Upper lobe of right lung (tissue), 1 donor: ENCODE measurements around the gene HOXB4. TPM values are rescaled to one million over a fixed set of nuclear protein-coding genes. Genes with fewer than 3 reads are reported as not detected.

Experiments used
- ATAC-seq: fragments of 200-7000 bp; cut with Tn5 transposase; one replicate; pipeline ENCODE4 v1.9.1; 2020; ENCODE audit warnings: mild to moderate bottlenecking, moderate library complexity
- DNase-seq: peaks from one replicate; pipeline ENCODE4 v3.0.0-alpha.2; 2020
- H3K27ac ChIP-seq: fragments of 200-600 bp; one replicate; pipeline ENCODE4 v1.8.0; 2022
- H3K27me3 ChIP-seq: fragments of 200-600 bp; one replicate; pipeline ENCODE4 v1.8.0; 2022; ENCODE audit warnings: mild to moderate bottlenecking
- H3K36me3 ChIP-seq: fragments of 200-600 bp; one replicate; pipeline ENCODE4 v1.8.0; 2022
- H3K4me1 ChIP-seq: fragments of 200-600 bp; one replicate; pipeline ENCODE4 v1.8.0; 2022
- H3K4me3 ChIP-seq: fragments of 200-600 bp; one replicate; pipeline ENCODE4 v1.8.0; 2022; ENCODE audit warnings: mild to moderate bottlenecking
- H3K9me3 ChIP-seq: fragments of 200-600 bp; one replicate; pipeline ENCODE4 v1.8.0; 2022
- intact Hi-C: fragments of 100-400 bp; cut with DNase I; formaldehyde crosslinking; loops from one replicate; pipeline ENCODE4 v1.11.0; 2022
- total RNA-seq: library from RNA; stranded (reverse); fragmentation: NEBNext Ultra II Directional; extraction: Animal tissue kit (Norgen Biotek cat#: 25700); gene quantifications from one replicate; pipeline ENCODE4 v1.2.1, GENCODE V29; 2021
- TF ChIP-seq, protein P1 (sequence below): fragments of 200-600 bp; IDR thresholded peaks from one replicate; pipeline ENCODE4 v1.8.0; 2022; ENCODE audit warnings: antibody characterized with exemption
- donor health status: DM: no; HTN: yes; CAD: no; lungs with severe emphysema.

The HOXB4 gene
- total RNA-seq, 1 donor from 2014 or later = 4.9 TPM

DNA sequence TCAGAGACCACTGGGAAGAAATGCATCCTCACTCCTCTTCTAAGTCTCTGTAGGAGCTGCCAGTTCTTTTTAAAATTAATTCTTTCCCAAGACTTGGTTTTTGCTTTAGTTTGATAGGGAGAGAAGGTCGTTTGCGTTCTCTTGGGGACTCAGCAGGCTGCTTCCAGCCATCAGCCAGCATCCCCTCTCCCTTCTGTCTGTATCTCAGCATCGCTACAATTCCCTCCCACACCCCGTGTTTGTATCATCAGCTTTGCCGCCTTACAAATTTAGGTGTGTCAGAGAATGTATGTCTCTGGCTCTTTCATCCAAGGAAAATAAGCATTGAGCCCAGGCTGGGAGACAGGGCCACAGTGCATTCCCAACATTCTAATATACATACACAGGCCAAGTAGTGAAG, 21.2 kb upstream of the HOXB4 start:
- ATAC-seq (no peak), DNase-seq (no peak)
- no peak overlapping the region for H3K4me3 ChIP-seq
- peaks cover 20% of the 10 kb centered on the region for H3K4me1 ChIP-seq
- TF ChIP-seq, protein P1, sequence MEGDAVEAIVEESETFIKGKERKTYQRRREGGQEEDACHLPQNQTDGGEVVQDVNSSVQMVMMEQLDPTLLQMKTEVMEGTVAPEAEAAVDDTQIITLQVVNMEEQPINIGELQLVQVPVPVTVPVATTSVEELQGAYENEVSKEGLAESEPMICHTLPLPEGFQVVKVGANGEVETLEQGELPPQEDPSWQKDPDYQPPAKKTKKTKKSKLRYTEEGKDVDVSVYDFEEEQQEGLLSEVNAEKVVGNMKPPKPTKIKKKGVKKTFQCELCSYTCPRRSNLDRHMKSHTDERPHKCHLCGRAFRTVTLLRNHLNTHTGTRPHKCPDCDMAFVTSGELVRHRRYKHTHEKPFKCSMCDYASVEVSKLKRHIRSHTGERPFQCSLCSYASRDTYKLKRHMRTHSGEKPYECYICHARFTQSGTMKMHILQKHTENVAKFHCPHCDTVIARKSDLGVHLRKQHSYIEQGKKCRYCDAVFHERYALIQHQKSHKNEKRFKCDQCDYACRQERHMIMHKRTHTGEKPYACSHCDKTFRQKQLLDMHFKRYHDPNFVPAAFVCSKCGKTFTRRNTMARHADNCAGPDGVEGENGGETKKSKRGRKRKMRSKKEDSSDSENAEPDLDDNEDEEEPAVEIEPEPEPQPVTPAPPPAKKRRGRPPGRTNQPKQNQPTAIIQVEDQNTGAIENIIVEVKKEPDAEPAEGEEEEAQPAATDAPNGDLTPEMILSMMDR = no peak
- H3K27me3 ChIP-seq = peaks cover 96% of the 10 kb centered on the region
- no peaks in the 10 kb centered on the region for H3K36me3 ChIP-seq
- no peaks in the 10 kb centered on the region for H3K9me3 ChIP-seq
- no peak overlapping the region for H3K27ac ChIP-seq
- intact Hi-C loops = no loop called here

DNA sequence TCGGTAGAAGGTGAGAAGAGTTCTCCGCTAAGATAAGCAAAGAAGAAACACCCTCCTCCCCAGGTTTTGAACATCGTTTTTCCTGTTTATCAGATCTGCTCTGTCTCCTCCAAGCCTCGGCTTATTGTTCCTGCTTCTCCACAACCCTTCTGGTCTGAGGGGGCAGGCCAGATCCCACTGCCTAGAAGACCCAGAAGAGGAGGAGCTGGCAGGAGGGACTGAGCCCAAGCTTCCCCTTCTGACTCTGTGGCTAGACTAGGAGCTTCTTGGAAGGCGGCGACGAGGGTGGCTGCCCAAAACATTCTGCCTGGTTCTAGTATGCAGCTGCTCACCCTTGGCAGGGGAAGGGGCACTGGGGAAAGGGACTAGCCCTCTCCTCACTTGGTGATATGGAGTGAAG, 20.6 kb upstream of the HOXB4 start:
- Histone ChIP-seq H3K27ac (no peak overlapping the region), H3K9me3 (no peaks in the 10 kb centered on the region), H3K36me3 (no peaks in the 10 kb centered on the region), H3K4me3 (no peak overlapping the region), H3K27me3 (peaks cover 95% of the 10 kb centered on the region), H3K4me1 (peaks cover 24% of the 10 kb centered on the region)
- intact Hi-C loops = no loop called here
- TF ChIP-seq, protein P1 = no peak
- ATAC-seq (no peak), DNase-seq (no peak)

DNA sequence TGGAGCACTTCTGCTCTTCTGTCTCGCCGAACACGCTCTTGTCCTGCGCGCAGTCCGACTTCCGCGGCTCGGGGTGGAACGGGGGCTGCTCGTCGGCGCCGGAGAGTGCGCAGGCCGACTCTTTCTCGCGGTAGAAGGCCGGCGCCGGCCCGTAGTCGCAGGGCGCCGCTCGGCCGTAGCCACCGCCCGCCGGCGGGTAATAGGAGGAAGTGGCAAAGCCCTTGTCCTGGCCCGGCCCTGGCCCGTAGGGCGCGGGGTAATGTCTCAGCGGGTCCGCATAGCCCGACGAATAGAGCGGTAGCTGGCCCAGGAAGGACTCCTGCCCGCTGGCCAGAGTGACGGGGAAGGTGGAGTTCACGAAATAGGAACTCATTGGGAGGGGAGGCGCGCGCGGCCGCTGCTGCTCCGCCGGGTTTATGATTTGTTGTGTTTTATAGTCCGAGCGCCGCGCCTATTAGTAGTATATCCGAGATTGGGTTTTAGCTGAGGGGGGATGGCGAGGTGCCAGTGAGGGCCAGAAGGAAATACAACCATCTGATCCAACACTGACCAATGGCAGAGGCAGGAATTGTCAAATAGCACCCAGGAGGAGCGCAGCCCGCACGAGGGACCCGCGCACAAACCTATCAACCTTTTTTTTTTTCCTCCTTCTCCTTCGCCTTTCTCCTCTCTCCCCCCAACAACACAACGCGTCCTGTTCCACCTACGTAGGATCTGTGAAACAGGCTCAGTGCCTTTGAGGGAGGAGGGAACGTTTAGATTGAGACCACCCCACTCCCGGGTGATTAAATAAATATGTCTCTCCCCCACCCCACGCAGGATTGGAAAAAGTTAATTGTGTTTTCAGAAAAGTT, 19.9 kb upstream of the HOXB4 start:
- ATAC-seq (peak; percentile 65), DNase-seq (no peak)
- intact Hi-C loops = no loop called here
- Histone ChIP-seq H3K36me3 (no peaks in the 10 kb centered on the region), H3K27ac (peak overlapping the region; percentile 76), H3K4me1 (peaks cover 28% of the 10 kb centered on the region), H3K4me3 (peak overlapping the region; percentile 62), H3K27me3 (peaks cover 92% of the 10 kb centered on the region), H3K9me3 (no peaks in the 10 kb centered on the region)
- TF ChIP-seq, protein P1 = no peak

DNA sequence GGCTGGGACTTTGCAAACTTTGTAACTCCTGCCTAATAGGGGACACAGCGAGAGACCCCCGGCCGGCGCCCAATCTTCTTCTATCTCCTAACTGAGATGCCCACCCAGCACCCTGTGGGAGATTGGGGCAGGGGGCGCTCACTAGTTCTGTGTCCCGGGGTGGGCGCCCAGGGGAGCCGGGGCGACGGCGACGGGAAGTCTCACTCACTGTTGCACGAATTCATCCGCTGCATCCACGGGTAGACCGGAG, 19.3 kb upstream of the HOXB4 start:
- Histone ChIP-seq H3K9me3 (no peaks in the 10 kb centered on the region), H3K4me3 (peak overlapping the region; percentile 62), H3K27me3 (peaks cover 92% of the 10 kb centered on the region), H3K4me1 (peaks cover 30% of the 10 kb centered on the region), H3K27ac (peak overlapping the region; percentile 76), H3K36me3 (no peaks in the 10 kb centered on the region)
- no peak for ATAC-seq
- DNase-seq = no peak
- intact Hi-C loops = no loop called here
- TF ChIP-seq, protein P1 = no peak

DNA sequence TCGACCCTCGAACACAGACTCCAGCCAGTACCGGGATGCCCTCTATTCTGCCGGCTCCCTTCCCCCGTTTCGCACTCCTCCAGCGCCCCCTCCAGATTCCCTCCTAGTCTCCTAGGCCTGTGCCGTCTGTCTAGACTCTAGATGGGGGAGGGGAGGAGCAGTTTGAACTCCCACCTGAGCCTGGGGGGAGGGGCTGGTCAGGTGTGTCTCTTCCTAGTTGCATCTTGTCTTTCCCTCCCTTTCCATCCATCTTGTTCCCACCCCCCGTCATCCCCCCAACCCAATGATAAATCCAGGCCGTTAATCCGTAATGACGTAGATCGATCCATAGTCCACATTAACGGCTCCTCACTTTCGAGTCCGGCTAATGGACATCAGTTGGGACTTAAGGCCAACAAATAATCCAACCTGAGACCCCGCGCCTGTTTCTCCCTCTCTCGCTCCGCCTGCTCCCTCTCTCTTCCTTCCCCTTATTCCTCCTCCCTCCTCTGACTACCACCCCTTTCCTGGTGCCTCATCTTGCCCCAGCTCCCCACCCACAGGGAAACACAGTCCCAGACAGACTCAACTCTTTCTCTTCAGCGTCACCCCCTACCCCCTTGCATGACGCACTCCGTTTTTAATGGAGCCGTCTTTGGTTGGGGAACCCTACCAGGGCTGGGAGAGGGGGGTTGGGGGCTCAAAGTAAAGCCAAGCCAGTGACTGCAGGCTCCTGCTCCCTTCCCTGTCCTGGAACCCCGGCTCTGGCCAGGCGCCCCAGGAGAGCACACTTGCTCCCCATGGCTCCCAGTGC, 18.8 kb upstream of the HOXB4 start:
- peaks cover 29% of the 10 kb centered on the region for H3K4me1 ChIP-seq
- no peaks in the 10 kb centered on the region for H3K9me3 ChIP-seq
- TF ChIP-seq, protein P1 = no peak
- DNase-seq = no peak
- H3K36me3 ChIP-seq = no peaks in the 10 kb centered on the region
- peak overlapping the region; percentile 76 for H3K27ac ChIP-seq
- peaks cover 92% of the 10 kb centered on the region for H3K27me3 ChIP-seq
- peak overlapping the region; percentile 62 for H3K4me3 ChIP-seq
- intact Hi-C loops = no loop called here
- ATAC-seq = peak; percentile 20
